ENCODE data around the gene NDUFAF2.

- no peak for TF ChIP-seq POLR2A (IDR thresholded peaks at IDR 0.05)
- no peak for TF ChIP-seq CTCF (IDR thresholded peaks at IDR 0.05)
Observed at GRCh38 chr5:61001647-61002046, 56.6 kb downstream of the NDUFAF2 start.

All from esophagus squamous epithelium (tissue), 4 donors.